Body of pancreas (tissue), 4 donors: Measurements from ENCODE around the gene GPATCH1. TPM values are rescaled to one million over a fixed set of nuclear protein-coding genes. Genes with fewer than 3 reads are reported as not detected.

Experiments
- ATAC-seq: fragments of 150-250 bp; one replicate; pipeline ENCODE4 v1.9.1; 2016
- DNase-seq, 4 donors: peaks; one replicate each; pipeline ENCODE4 v3.0.0-alpha.2; 2019
- H3K27ac ChIP-seq, 4 donors: fragments of 200-600 bp; sonication (generic); 1 replicate in 3 of 4; 2 replicates in 1 of 4; pipeline versions ENCODE4 v1.5.1 to v1.6.1; 2016 to 2019; ENCODE audit warnings: mild to moderate bottlenecking in 1 of 4, mixed read lengths in 1 of 4, moderate library complexity in 1 of 4
- H3K27me3 ChIP-seq, 2 donors: fragments of 200-600 bp; sonication (generic); one replicate each; pipeline ENCODE4 v1.6.0; 2016; ENCODE audit warnings: mild to moderate bottlenecking in 1 of 2
- H3K36me3 ChIP-seq, 2 donors: fragments of 200-600 bp; sonication (generic); replicated peaks in 1 of 2; 2 replicates each; pipeline ENCODE4 v1.5.1; 2016; ENCODE audit warnings: low read depth in 2 of 2; ENCODE audit not compliant: insufficient read depth in 1 of 2
- H3K4me1 ChIP-seq: fragments of 200-600 bp; sonication (generic); one replicate; pipeline ENCODE4 v1.6.0; 2016
- H3K4me3 ChIP-seq, 2 donors: fragments of 200-600 bp; sonication (generic); 1 replicate in 1 of 2; 2 replicates in 1 of 2; pipeline ENCODE4 v1.5.1; 2016 to 2019
- H3K9me3 ChIP-seq, 3 donors: fragments of 200-600 bp; sonication (generic); 1 replicate in 2 of 3; 2 replicates in 1 of 3; pipeline ENCODE4 v1.5.1; 2016
- POLR2A ChIP-seq, 3 donors: fragments of 450-650 bp; IDR thresholded peaks; one replicate each; pipeline ENCODE4 v1.6.1; 2016; ENCODE audit warnings: antibody characterized with exemption in 3 of 3, mild to moderate bottlenecking in 2 of 3
- WGBS, 2 donors: methylation state at CpG; one replicate each; pipeline ENCODE4 v1.1.5; 2017; 5-methylcytosine and 5-hydroxymethylcytosine counted together
- intact Hi-C: fragments of 100-400 bp; cut with DNase I; formaldehyde crosslinking; loops from one replicate; pipeline ENCODE4 v1.15.1; 2023
- total RNA-seq, 2 donors: library from RNA; depleted of rRNA; stranded (reverse); fragments of >200 nt; gene quantifications; one replicate each; pipeline ENCODE4 v1.1.0, GENCODE V29; 2016
- TF ChIP-seq, protein P1 (sequence below), 7 experiments: fragments of 450-650 bp in 4 of 7; fragments of 200-600 bp in 3 of 7; sonication (generic) in 3 of 7; IDR thresholded peaks; one replicate each; pipeline ENCODE4 v1.5.1; 2016 to 2019; ENCODE audit warnings: antibody characterized with exemption in 7 of 7

GPATCH1 gene
- total RNA-seq, 2 donors from 2014 or later, result 6.6 to 7.0 TPM

DNA sequence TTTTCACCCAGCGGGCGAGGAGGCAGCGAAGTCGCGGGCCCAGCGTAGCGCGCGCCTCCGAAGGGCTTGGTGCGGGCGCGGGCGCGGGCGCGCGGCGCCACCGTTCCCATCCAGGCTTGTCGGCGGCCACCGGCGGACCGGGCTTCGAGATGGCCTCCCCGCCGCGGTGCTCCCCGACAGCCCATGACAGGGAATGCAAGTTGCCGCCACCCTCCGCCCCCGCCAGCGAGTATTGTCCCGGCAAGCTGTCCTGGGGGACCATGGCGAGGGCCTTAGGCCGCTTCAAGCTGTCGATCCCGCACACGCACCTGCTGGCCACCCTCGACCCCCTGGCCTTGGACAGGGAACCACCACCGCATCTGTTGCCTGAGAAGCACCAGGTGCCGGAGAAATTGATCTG, 51.0 kb downstream of the GPATCH1 start, which contains the start of gene WDR88:
WDR88 (plus strand) TSS at position 94 of the 400 bp plus-strand sequence; CDS start at position 150, 56 bp downstream.
- Histone ChIP-seq H3K4me3 (no peak within 1 kb of the TSS), H3K27ac (no peak within 1 kb of the TSS), H3K36me3 (peaks cover 0 to 8% of the 10 kb centered on the region in 2 donors), H3K9me3 (no peaks in the 10 kb centered on the region), H3K4me1 (no peaks in the 10 kb centered on the region), H3K27me3 (peaks cover 0 to 7% of the 10 kb centered on the region in 2 donors)
- TF ChIP-seq, protein P1, sequence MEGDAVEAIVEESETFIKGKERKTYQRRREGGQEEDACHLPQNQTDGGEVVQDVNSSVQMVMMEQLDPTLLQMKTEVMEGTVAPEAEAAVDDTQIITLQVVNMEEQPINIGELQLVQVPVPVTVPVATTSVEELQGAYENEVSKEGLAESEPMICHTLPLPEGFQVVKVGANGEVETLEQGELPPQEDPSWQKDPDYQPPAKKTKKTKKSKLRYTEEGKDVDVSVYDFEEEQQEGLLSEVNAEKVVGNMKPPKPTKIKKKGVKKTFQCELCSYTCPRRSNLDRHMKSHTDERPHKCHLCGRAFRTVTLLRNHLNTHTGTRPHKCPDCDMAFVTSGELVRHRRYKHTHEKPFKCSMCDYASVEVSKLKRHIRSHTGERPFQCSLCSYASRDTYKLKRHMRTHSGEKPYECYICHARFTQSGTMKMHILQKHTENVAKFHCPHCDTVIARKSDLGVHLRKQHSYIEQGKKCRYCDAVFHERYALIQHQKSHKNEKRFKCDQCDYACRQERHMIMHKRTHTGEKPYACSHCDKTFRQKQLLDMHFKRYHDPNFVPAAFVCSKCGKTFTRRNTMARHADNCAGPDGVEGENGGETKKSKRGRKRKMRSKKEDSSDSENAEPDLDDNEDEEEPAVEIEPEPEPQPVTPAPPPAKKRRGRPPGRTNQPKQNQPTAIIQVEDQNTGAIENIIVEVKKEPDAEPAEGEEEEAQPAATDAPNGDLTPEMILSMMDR (IDR thresholded peaks at IDR 0.05), result no peak
- TF ChIP-seq POLR2A (IDR thresholded peaks at IDR 0.05), result no peak
- WGBS, 2 donors, result 83 to 88% methylated on average over 14 to 30 of the region's 43 CpGs
- ATAC-seq (peak; percentile 24), DNase-seq (no peak)
- intact Hi-C loops, result no loop called here

GRCh38 chr19:33132425-33132824, 51.4 kb downstream of the GPATCH1 start:
- Histone ChIP-seq H3K27me3 (peaks cover 0 to 7% of the 10 kb centered on the region in 2 donors), H3K4me3 (no peak overlapping the region), H3K4me1 (no peaks in the 10 kb centered on the region), H3K9me3 (no peaks in the 10 kb centered on the region), H3K27ac (no peak overlapping the region), H3K36me3 (peaks cover 0 to 8% of the 10 kb centered on the region in 2 donors)
- intact Hi-C loops, result no loop called here
- 64 to 69% methylated on average over 7 to 10 of the region's 15 CpGs for whole genome bisulfite sequencing, 2 donors
- ATAC-seq (no peak), DNase-seq (no peak)
- TF ChIP-seq POLR2A (IDR thresholded peaks at IDR 0.05), result no peak
- TF ChIP-seq, protein P1 (IDR thresholded peaks at IDR 0.05), result peak in 1 of 7 experiments; percentile 5

GRCh38 chr19:33133438-33134031, 52.6 kb downstream of the GPATCH1 start:
- H3K4me1 ChIP-seq, result no peaks in the 10 kb centered on the region
- DNase-seq (peak in 3 of 4 donors; percentile 21 to 43 (median 35)), ATAC-seq (no peak)
- H3K27me3 ChIP-seq, result peaks cover 0 to 7% of the 10 kb centered on the region in 2 donors
- peaks cover 0 to 3% of the 10 kb centered on the region in 2 donors for H3K36me3 ChIP-seq
- no peak overlapping the region for H3K27ac ChIP-seq
- H3K4me3 ChIP-seq, result no peak overlapping the region
- intact Hi-C loops, result no loop called here
- 27 to 32% methylated on average over 12 to 13 of the region's 13 CpGs for WGBS, 2 donors
- H3K9me3 ChIP-seq, result no peaks in the 10 kb centered on the region
- no peak for TF ChIP-seq POLR2A (IDR thresholded peaks at IDR 0.05)

DNA sequence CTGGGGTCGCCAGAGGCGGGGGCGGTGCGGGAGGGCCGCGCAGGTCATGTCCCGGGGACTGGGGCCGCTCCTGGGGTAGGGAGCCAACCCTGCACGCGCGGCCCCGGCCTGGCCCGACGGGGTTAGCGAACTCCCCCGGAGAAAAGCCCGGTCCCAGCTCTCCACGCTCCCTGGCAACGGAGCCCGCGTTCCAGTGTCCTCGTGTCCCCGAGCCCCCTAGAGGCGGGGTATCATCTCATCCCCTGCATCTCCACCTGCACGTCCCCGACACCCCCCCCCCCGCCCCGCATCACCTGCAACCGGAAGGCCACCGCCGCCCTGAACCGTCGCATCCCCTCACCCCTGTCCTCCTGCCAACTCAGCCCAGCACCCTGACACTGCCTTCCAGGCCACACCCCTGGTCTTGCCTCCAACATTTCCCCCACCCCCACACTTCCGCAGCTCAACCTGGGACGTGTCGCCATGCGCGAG, 53.6 kb downstream of the GPATCH1 start:
- Histone ChIP-seq H3K36me3 (no peaks in the 10 kb centered on the region), H3K4me3 (no peak overlapping the region), H3K9me3 (no peaks in the 10 kb centered on the region), H3K27me3 (peaks cover 0 to 7% of the 10 kb centered on the region in 2 donors), H3K27ac (no peak overlapping the region), H3K4me1 (no peaks in the 10 kb centered on the region)
- intact Hi-C loops, result no loop called here
- TF ChIP-seq, protein P1 (IDR thresholded peaks at IDR 0.05), result no peak
- no peak for TF ChIP-seq POLR2A (IDR thresholded peaks at IDR 0.05)
- DNase-seq, result no peak
- no peak for ATAC-seq
- WGBS, 2 donors, result 10 to 19% methylated on average over 15 to 32 of the region's 38 CpGs

DNA sequence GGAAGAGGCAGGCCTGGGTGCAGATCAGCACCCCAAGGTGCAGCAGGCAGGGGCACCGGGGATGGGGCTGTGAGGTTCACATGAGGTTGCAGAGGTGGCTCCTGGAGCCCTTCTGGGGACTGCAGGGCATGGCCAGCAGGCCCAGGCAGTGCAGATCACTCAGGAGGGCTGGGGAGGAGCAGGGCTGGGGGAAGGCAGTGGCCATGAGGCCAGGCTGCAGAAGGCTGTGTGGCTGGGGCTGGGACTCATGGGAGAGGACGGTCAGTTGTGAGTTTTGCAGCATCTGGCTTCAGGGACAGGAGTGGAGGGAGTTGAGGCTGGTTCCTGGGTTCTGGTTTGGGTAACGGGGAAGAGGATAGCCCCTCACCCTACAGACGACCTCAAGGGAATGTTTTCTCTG, 58.2 kb downstream of the GPATCH1 start:
- H3K36me3 ChIP-seq, result no peaks in the 10 kb centered on the region
- no peak overlapping the region for H3K27ac ChIP-seq
- ATAC-seq (no peak), DNase-seq (no peak)
- no peaks in the 10 kb centered on the region for H3K4me1 ChIP-seq
- no peak for TF ChIP-seq POLR2A (IDR thresholded peaks at IDR 0.05)
- TF ChIP-seq, protein P1 (IDR thresholded peaks at IDR 0.05), result no peak
- no peak overlapping the region for H3K4me3 ChIP-seq
- H3K27me3 ChIP-seq, result peaks cover 0 to 7% of the 10 kb centered on the region in 2 donors
- no peaks in the 10 kb centered on the region for H3K9me3 ChIP-seq
- intact Hi-C loops, result no loop called here
- WGBS, 2 donors, result 50 to 62% methylated on average over 3 to 4 of the region's 4 CpGs
